ENCODE results near the gene SACS. TPM values are rescaled to one million over a fixed set of nuclear protein-coding genes. Genes with fewer than 3 reads are reported as not detected.

Gene SACS
- total RNA-seq, 1 experiment from 2014 or later: 53.0 TPM

- Histone ChIP-seq H3K9me3 (ENCODE audit: control insufficient read depth, low read depth, low read length) (no peaks in the 10 kb centered on the region), H3K14ac (ENCODE audit: insufficient read depth, low read length) (no peak overlapping the region), H3T11ph (ENCODE audit: low read length) (no peak overlapping the region), H2BK15ac (ENCODE audit: low read depth, low read length) (no peak overlapping the region), H2AK5ac (ENCODE audit: insufficient read length, low read length) (no peak overlapping the region), H3K79me1 (ENCODE audit: insufficient read depth, low read depth, low read length, poor library complexity, severe bottlenecking) (no peaks in the 10 kb centered on the region), H2BK12ac (ENCODE audit: insufficient read length, low read depth, low read length) (no peak overlapping the region), H2BK120ac (ENCODE audit: low read depth, low read length, poor library complexity, severe bottlenecking) (no peak overlapping the region), H2BK20ac (ENCODE audit: low read depth, low read length, poor library complexity, severe bottlenecking) (no peak overlapping the region), H3K4me1 (ENCODE audit: insufficient read depth, low read length) (no peaks in the 10 kb centered on the region; the same call in 1 of the 2 replicates), H3K27ac (ENCODE audit: insufficient read length, low read depth, low read length) (no peak overlapping the region), H4K5ac (ENCODE audit: insufficient read length, low read depth, low read length) (no peak overlapping the region), H2AFZ (ENCODE audit: low read length) (no peak overlapping the region), H3K27me3 (ENCODE audit: insufficient read depth, low read length) (no peaks in the 10 kb centered on the region), H3K56ac (ENCODE audit: insufficient read length, low read depth, low read length) (no peak overlapping the region), H4K91ac (ENCODE audit: insufficient read length, low read depth, low read length) (no peak overlapping the region), H2BK5ac (ENCODE audit: insufficient read length, low read length) (no peak overlapping the region), H3K23me2 (ENCODE audit: insufficient read length, low read depth, low read length, poor library complexity, severe bottlenecking) (no peaks in the 10 kb centered on the region), H3K23ac (ENCODE audit: insufficient read length, low read depth, low read length) (no peak overlapping the region), H3K4ac (ENCODE audit: low read depth, low read length) (no peak overlapping the region), H3K4me2 (ENCODE audit: insufficient read depth, insufficient read length, low read length) (no peak overlapping the region), H4K20me1 (ENCODE audit: control insufficient read depth, insufficient read depth, insufficient read length) (peaks cover 3% of the 10 kb centered on the region), H4K8ac (replicated peaks; ENCODE audit: insufficient read length, low read depth, low read length) (no peak overlapping the region), H3K18ac (ENCODE audit: insufficient read length, low read depth, low read length) (no peak overlapping the region), H3K9ac (ENCODE audit: extremely low read depth, insufficient read length, low read length) (no peak overlapping the region), H3K79me2 (ENCODE audit: insufficient read depth, low read length) (no peaks in the 10 kb centered on the region)
- H3K4me1 Mint-ChIP-seq: peaks cover 17 to 19% of the 10 kb centered on the region in 2 experiments
- no peaks in the 10 kb centered on the region for H3K27me3 Mint-ChIP-seq (ENCODE audit: low read depth)
- H3K27ac Mint-ChIP-seq: no peak overlapping the region
- DNase-seq: no peak
- H3K9me3 Mint-ChIP-seq: no peaks in the 10 kb centered on the region
- no peak for TF ChIP-seq CTCF (conservative IDR thresholded peaks at IDR 0.05)
- H3K36me3 Mint-ChIP-seq (ENCODE audit: insufficient read depth in 1 of 3, low read depth in 3 of 3): no peaks in the 10 kb centered on the region; a peak in 1 of 7 replicates
- no CpG with 5 or more reads among the region's 6 CpGs for WGBS (ENCODE audit: extremely low coverage, insufficient read length, low lambda C conversion rate)
- H3K4me3 Mint-ChIP-seq: no peak overlapping the region
Observed at GRCh38 chr13:23383151-23383550, 50.4 kb downstream of the SACS start.
